GM23338 (cell line): ENCODE results near the gene APBA1. TPM values are rescaled to one million over a fixed set of nuclear protein-coding genes. Genes with fewer than 3 reads are reported as not detected.

Experiments
- ATAC-seq: fragments of 200-7000 bp; cut with Tn5 transposase; 3 replicates; pipeline ENCODE4 v1.9.1; 2020
- DNase-seq: peaks from one replicate; pipeline ENCODE4 v3.0.0-alpha.2; 2015; ENCODE audit warnings: low spot score
- H2AFZ ChIP-seq: fragments of 200-600 bp; sonication (generic); 2 replicates; pipeline ENCODE4 v1.8.0; 2016; ENCODE audit warnings: antibody characterized with exemption, mild to moderate bottlenecking, moderate library complexity
- H3F3A ChIP-seq: fragments of 200-600 bp; sonication (generic); replicated peaks from 2 replicates; pipeline ENCODE4 v1.8.0; 2017; ENCODE audit warnings: antibody characterized with exemption, mixed run types, low read depth
- H3K27ac ChIP-seq: fragments of 200-600 bp; sonication (generic); 2 replicates; pipeline ENCODE4 v1.6.1; 2016; ENCODE audit warnings: low read depth
- H3K27me3 ChIP-seq: fragments of 200-600 bp; sonication (generic); 2 replicates; pipeline ENCODE4 v1.8.0; 2016; ENCODE audit warnings: mild to moderate bottlenecking, mixed run types, moderate library complexity; ENCODE audit not compliant: insufficient read depth
- H3K36me3 ChIP-seq: fragments of 200-600 bp; sonication (generic); 2 replicates; pipeline ENCODE4 v1.8.0; 2016; ENCODE audit warnings: mild to moderate bottlenecking; ENCODE audit not compliant: insufficient read depth
- H3K4me1 ChIP-seq: fragments of 200-600 bp; sonication (generic); 2 replicates; pipeline ENCODE4 v1.8.0; 2016; ENCODE audit warnings: mild to moderate bottlenecking, moderate library complexity; ENCODE audit not compliant: insufficient read depth
- H3K4me2 ChIP-seq: fragments of 200-600 bp; sonication (generic); 2 replicates; pipeline ENCODE4 v1.7.1; 2017; ENCODE audit warnings: mixed run types
- H3K4me3 ChIP-seq: fragments of 200-600 bp; sonication (generic); 2 replicates; pipeline ENCODE4 v1.6.1; 2016; ENCODE audit warnings: mixed run types
- H3K79me2 ChIP-seq: fragments of 200-600 bp; sonication (generic); replicated peaks from 2 replicates; pipeline ENCODE4 v1.8.0; 2017; ENCODE audit warnings: mild to moderate bottlenecking; ENCODE audit not compliant: insufficient read depth
- H3K9me2 ChIP-seq: fragments of 200-600 bp; sonication (generic); 2 replicates; pipeline ENCODE4 v1.8.0; 2017; ENCODE audit not compliant: insufficient read depth
- H4K20me1 ChIP-seq: fragments of 200-600 bp; sonication (generic); replicated peaks from 2 replicates; pipeline ENCODE4 v1.8.0; 2017; ENCODE audit warnings: mild to moderate bottlenecking; ENCODE audit not compliant: insufficient read depth
- H3K27ac Mint-ChIP-seq: 2 replicates; pipeline ENCODE4 v1.8.0; 2020; ENCODE audit warnings: inconsistent platforms, mild to moderate bottlenecking, moderate library complexity, mixed read lengths
- H3K27me3 Mint-ChIP-seq: 3 replicates; pipeline ENCODE4 v1.8.0; 2022; ENCODE audit warnings: low read depth, mild to moderate bottlenecking, moderate library complexity, mixed read lengths, inconsistent platforms; ENCODE audit not compliant: insufficient read depth, poor library complexity
- H3K36me3 Mint-ChIP-seq: 3 replicates; pipeline ENCODE4 v1.8.0; 2021; ENCODE audit warnings: low read depth, mild to moderate bottlenecking, inconsistent platforms, moderate library complexity, mixed read lengths
- H3K4me1 Mint-ChIP-seq: 3 replicates; pipeline ENCODE4 v1.8.0; 2020; ENCODE audit warnings: mild to moderate bottlenecking, inconsistent platforms, mixed read lengths
- H3K4me3 Mint-ChIP-seq: 3 replicates; pipeline ENCODE4 v1.8.0; 2021; ENCODE audit warnings: moderate library complexity, mild to moderate bottlenecking, inconsistent platforms, mixed read lengths
- H3K9me3 Mint-ChIP-seq: 3 replicates; pipeline ENCODE4 v1.8.0; 2020; ENCODE audit warnings: moderate library complexity, mild to moderate bottlenecking, inconsistent platforms, mixed read lengths
- CREB1 ChIP-seq: fragments of 250-450 bp; sonication (Bioruptor Pico); IDR thresholded peaks from 2 replicates; pipeline ENCODE4 v1.5.0; 2020; ENCODE audit warnings: low read depth, mild to moderate bottlenecking, moderate library complexity
- CTCF ChIP-seq, 2 experiments: fragments of 200-600 bp in 1 of 2; sonication (generic) in 1 of 2; conservative IDR thresholded peaks; 2 replicates each; pipeline versions ENCODE4 v1.5.1 to v1.6.1; 2016 to 2017; ENCODE audit warnings: antibody characterized with exemption in 2 of 2, low read depth in 2 of 2, mild to moderate bottlenecking in 2 of 2, moderate library complexity in 1 of 2
- EZH2 ChIP-seq: fragments of 200-600 bp; sonication (generic); IDR thresholded peaks from one replicate; pipeline ENCODE4 v1.8.0; 2017; ENCODE audit warnings: antibody characterized with exemption, mild to moderate bottlenecking, low read depth; ENCODE audit not compliant: unreplicated experiment
- JUNB ChIP-seq: IDR thresholded peaks from one replicate; pipeline ENCODE4 v1.6.1; 2016; ENCODE audit warnings: antibody characterized with exemption; ENCODE audit not compliant: unreplicated experiment
- NANOG ChIP-seq: IDR thresholded peaks from 2 replicates; pipeline ENCODE4 v1.6.1; 2016; ENCODE audit warnings: antibody characterized with exemption, borderline replicate concordance
- POLR2AphosphoS5 ChIP-seq: IDR thresholded peaks from 2 replicates; pipeline ENCODE4 v1.6.1; 2016; ENCODE audit warnings: antibody characterized with exemption, low read depth
- ZNF462 ChIP-seq: fragments of 250-450 bp; sonication (Bioruptor Pico); IDR thresholded peaks from 2 replicates; pipeline ENCODE4 v1.5.0; 2020; ENCODE audit warnings: mild to moderate bottlenecking, moderate library complexity
- polyA plus RNA-seq: library from polyadenylated mRNA; unstranded; fragments of >200 nt; fragmentation: Nextera tagmentation; extraction: Ambion mirVana; gene quantifications from 2 replicates; pipeline ENCODE4 v1.2.1, GENCODE V29; 2016
- total RNA-seq: library from RNA; depleted of rRNA; stranded (reverse); fragments of >200 nt; shearing (Covaris generic); gene quantifications from 2 replicates; pipeline ENCODE4 v1.2.3, GENCODE V29; 2014
- TF ChIP-seq, protein P1 (sequence below): IDR thresholded peaks from 2 replicates; pipeline ENCODE4 v1.6.1; 2016; ENCODE audit warnings: antibody characterized with exemption

The APBA1 gene
- total and polyA plus RNA-seq, 2 experiments from 2014 or later = 0.26 to 1.0 TPM

DNA sequence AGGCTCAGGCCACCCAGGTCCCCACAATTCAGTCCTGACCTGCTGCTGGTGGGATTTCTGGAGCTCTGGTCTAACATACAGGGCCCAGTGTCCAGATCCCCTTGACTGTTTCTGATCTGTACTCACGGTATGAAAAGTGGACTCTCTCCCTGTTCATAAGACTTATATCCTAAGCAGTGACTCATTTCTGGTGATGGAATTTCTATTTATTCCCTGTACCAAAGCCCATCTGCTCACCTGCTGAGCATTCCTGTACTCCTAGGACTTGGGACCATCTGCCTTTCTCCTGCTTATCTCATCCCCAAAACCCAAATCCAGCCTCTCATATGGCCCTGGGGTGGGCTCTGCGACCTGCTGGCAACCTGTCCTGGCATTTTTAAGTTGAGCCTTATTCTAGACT, 86.6 kb downstream of the APBA1 start:
- TF ChIP-seq, protein P1, sequence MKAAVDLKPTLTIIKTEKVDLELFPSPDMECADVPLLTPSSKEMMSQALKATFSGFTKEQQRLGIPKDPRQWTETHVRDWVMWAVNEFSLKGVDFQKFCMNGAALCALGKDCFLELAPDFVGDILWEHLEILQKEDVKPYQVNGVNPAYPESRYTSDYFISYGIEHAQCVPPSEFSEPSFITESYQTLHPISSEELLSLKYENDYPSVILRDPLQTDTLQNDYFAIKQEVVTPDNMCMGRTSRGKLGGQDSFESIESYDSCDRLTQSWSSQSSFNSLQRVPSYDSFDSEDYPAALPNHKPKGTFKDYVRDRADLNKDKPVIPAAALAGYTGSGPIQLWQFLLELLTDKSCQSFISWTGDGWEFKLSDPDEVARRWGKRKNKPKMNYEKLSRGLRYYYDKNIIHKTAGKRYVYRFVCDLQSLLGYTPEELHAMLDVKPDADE = no peak
- TF ChIP-seq ZNF462 (CRISPR knock-in tag) = no peak
- TF ChIP-seq EZH2 = no peak
- TF ChIP-seq POLR2AphosphoS5 = no peak
- TF ChIP-seq CREB1 (CRISPR knock-in tag) = no peak
- no peak for TF ChIP-seq NANOG
- no peak for TF ChIP-seq JUNB
- TF ChIP-seq CTCF (conservative IDR thresholded peaks at IDR 0.05; ENCODE audit: low read depth in 2 of 2) = no peak
- H4K20me1 ChIP-seq = no peaks in the 10 kb centered on the region; the same call in none of the 2 replicates
- H3K27ac ChIP-seq = no peak overlapping the region
- no peak for DNase-seq
- no peaks in the 10 kb centered on the region for H3K79me2 ChIP-seq
- Mint-ChIP-seq H3K36me3 (no peaks in the 10 kb centered on the region), H3K4me3 (no peak overlapping the region), H3K4me1 (peaks cover 8% of the 10 kb centered on the region), H3K27me3 (peaks cover 18% of the 10 kb centered on the region), H3K9me3 (no peaks in the 10 kb centered on the region), H3K27ac (no peak overlapping the region)
- H3K36me3 ChIP-seq = no peaks in the 10 kb centered on the region
- no peaks in the 10 kb centered on the region for H3K9me2 ChIP-seq
- no peak overlapping the region for H3K4me3 ChIP-seq
- H2AFZ ChIP-seq = no peak overlapping the region
- H3K27me3 ChIP-seq = peaks cover 46% of the 10 kb centered on the region
- 0 out of 2 replicates have a peak, but pooled peaks cover 5% of the 10 kb centered on the region for H3K4me1 ChIP-seq
- ATAC-seq = no peak
- H3K4me2 ChIP-seq = no peak overlapping the region
- H3F3A ChIP-seq = no peaks in the 10 kb centered on the region
